22Rv1 (cell line): ENCODE results near the gene COL24A1.

Source experiments
- ZFX ChIP-seq: fragments of 450-650 bp; IDR thresholded peaks from 2 replicates; pipeline ENCODE4 v1.6.1; 2017; ENCODE audit warnings: antibody characterized with exemption, borderline replicate concordance
- TF ChIP-seq, protein P1 (sequence below): fragments of 450-650 bp; IDR thresholded peaks from 2 replicates; pipeline ENCODE4 v1.5.1; 2017; ENCODE audit warnings: mild to moderate bottlenecking

GRCh38 chr1:85689775-85690404 lies 466.7 kb downstream of the COL24A1 start:
- TF ChIP-seq, protein P1, sequence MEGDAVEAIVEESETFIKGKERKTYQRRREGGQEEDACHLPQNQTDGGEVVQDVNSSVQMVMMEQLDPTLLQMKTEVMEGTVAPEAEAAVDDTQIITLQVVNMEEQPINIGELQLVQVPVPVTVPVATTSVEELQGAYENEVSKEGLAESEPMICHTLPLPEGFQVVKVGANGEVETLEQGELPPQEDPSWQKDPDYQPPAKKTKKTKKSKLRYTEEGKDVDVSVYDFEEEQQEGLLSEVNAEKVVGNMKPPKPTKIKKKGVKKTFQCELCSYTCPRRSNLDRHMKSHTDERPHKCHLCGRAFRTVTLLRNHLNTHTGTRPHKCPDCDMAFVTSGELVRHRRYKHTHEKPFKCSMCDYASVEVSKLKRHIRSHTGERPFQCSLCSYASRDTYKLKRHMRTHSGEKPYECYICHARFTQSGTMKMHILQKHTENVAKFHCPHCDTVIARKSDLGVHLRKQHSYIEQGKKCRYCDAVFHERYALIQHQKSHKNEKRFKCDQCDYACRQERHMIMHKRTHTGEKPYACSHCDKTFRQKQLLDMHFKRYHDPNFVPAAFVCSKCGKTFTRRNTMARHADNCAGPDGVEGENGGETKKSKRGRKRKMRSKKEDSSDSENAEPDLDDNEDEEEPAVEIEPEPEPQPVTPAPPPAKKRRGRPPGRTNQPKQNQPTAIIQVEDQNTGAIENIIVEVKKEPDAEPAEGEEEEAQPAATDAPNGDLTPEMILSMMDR = no peak
- TF ChIP-seq ZFX = no peak
